Neural progenitor cell (in vitro differentiated cells): Measurements from ENCODE around the gene ITGB5. TPM values are rescaled to one million over a fixed set of nuclear protein-coding genes. Genes with fewer than 3 reads are reported as not detected.

Experiments used
- DNase-seq: peaks from one replicate; pipeline ENCODE4 v3.0.0-alpha.2; 2016; ENCODE audit warnings: low spot score
- H2AFZ ChIP-seq: fragments of 200-600 bp; sonication (generic); replicated peaks from 2 replicates; pipeline ENCODE4 v1.6.1; 2016; ENCODE audit warnings: antibody characterized with exemption
- H3F3A ChIP-seq: fragments of 200-600 bp; sonication (generic); 2 replicates; pipeline ENCODE4 v1.6.1; 2016; ENCODE audit warnings: antibody characterized with exemption, low read depth
- H3K27ac ChIP-seq: fragments of 200-600 bp; sonication (generic); 2 replicates; pipeline ENCODE4 v1.5.1; 2016; ENCODE audit warnings: mild to moderate bottlenecking
- H3K27me3 ChIP-seq: fragments of 200-600 bp; sonication (generic); 2 replicates; pipeline ENCODE4 v1.6.1; 2016; ENCODE audit warnings: mild to moderate bottlenecking, moderate library complexity
- H3K36me3 ChIP-seq: fragments of 200-600 bp; sonication (generic); 2 replicates; pipeline ENCODE4 v1.5.1; 2016
- H3K4me1 ChIP-seq: fragments of 200-600 bp; sonication (generic); 2 replicates; pipeline ENCODE4 v1.6.1; 2016; ENCODE audit warnings: mixed run types
- H3K4me2 ChIP-seq: fragments of 200-600 bp; sonication (generic); 2 replicates; pipeline ENCODE4 v1.6.1; 2016
- H3K4me3 ChIP-seq: fragments of 200-600 bp; sonication (generic); 2 replicates; pipeline ENCODE4 v1.5.1; 2016
- H3K79me2 ChIP-seq: fragments of 200-600 bp; sonication (generic); 2 replicates; pipeline ENCODE4 v1.6.1; 2016; ENCODE audit warnings: low read depth
- H3K9ac ChIP-seq: fragments of 200-600 bp; sonication (generic); 2 replicates; pipeline ENCODE4 v1.6.1; 2016
- H3K9me3 ChIP-seq: fragments of 200-600 bp; sonication (generic); 2 replicates; pipeline ENCODE4 v1.5.1; 2016; ENCODE audit warnings: low read depth
- H4K20me1 ChIP-seq: fragments of 200-600 bp; sonication (generic); 2 replicates; pipeline ENCODE4 v1.6.1; 2016; ENCODE audit warnings: low read depth
- H3K27ac Mint-ChIP-seq: 3 replicates; pipeline ENCODE4 v1.8.0; 2021; ENCODE audit warnings: mixed read lengths
- H3K27me3 Mint-ChIP-seq: 2 replicates; pipeline ENCODE4 v1.8.0; 2022; ENCODE audit warnings: low read depth, mild to moderate bottlenecking, inconsistent platforms, moderate library complexity, mixed read lengths; ENCODE audit not compliant: insufficient read depth
- H3K36me3 Mint-ChIP-seq: 3 replicates; pipeline ENCODE4 v1.8.0; 2021; ENCODE audit warnings: mixed read lengths
- H3K4me1 Mint-ChIP-seq: 3 replicates; pipeline ENCODE4 v1.8.0; 2021; ENCODE audit warnings: mixed read lengths
- H3K4me3 Mint-ChIP-seq: 3 replicates; pipeline ENCODE4 v1.8.0; 2021; ENCODE audit warnings: mild to moderate bottlenecking, moderate library complexity, mixed read lengths
- H3K9me3 Mint-ChIP-seq: 3 replicates; pipeline ENCODE4 v1.8.0; 2020; ENCODE audit warnings: mixed read lengths
- CTCF ChIP-seq: fragments of 200-600 bp; sonication (generic); IDR thresholded peaks from 2 replicates; pipeline ENCODE4 v1.5.1; 2017; ENCODE audit warnings: antibody characterized with exemption, mild to moderate bottlenecking
- EZH2 ChIP-seq: fragments of 200-600 bp; sonication (generic); IDR thresholded peaks from 2 replicates; pipeline ENCODE4 v1.6.1; 2017; ENCODE audit warnings: antibody characterized with exemption, mild to moderate bottlenecking, moderate library complexity
- EZH2phosphoT487 ChIP-seq: fragments of 200-600 bp; sonication (generic); IDR thresholded peaks from 2 replicates; pipeline ENCODE4 v1.6.1; 2017; ENCODE audit warnings: antibody characterized with exemption
- total RNA-seq: library from RNA; depleted of rRNA; stranded (reverse); fragments of >200 nt; gene quantifications from 2 replicates; pipeline ENCODE4 v1.2.3, GENCODE V29; 2015; ENCODE audit warnings: low replicate concordance

The ITGB5 gene
- total RNA-seq, 1 donor from 2014 or later: 55.8 TPM

GRCh38 chr3:124776856-124777255, 110.3 kb downstream of the ITGB5 start:
- TF ChIP-seq EZH2 (no peak), CTCF (no peak), EZH2phosphoT487 (no peak)

GRCh38 chr3:124775877-124776276, 111.3 kb downstream of the ITGB5 start:
- no peak for TF ChIP-seq EZH2phosphoT487
- no peak for TF ChIP-seq CTCF
- TF ChIP-seq EZH2: no peak
- Histone ChIP-seq H3K4me3 (no peak overlapping the region), H3K4me1 (peaks cover 8% of the 10 kb centered on the region), H4K20me1 (no peaks in the 10 kb centered on the region), H3K9me3 (no peaks in the 10 kb centered on the region), H3K36me3 (no peaks in the 10 kb centered on the region), H3K9ac (no peak overlapping the region), H3K79me2 (no peaks in the 10 kb centered on the region), H3K4me2 (no peak overlapping the region), H3K27me3 (no peaks in the 10 kb centered on the region), H2AFZ (no peak overlapping the region), H3K27ac (no peak overlapping the region), H3F3A (no peaks in the 10 kb centered on the region)
- Mint-ChIP-seq H3K36me3 (peaks cover 11% of the 10 kb centered on the region), H3K4me3 (no peak overlapping the region), H3K4me1 (peaks cover 39% of the 10 kb centered on the region), H3K27me3 (peaks cover 2% of the 10 kb centered on the region), H3K9me3 (no peaks in the 10 kb centered on the region), H3K27ac (no peak overlapping the region)
- DNase-seq: peak; percentile 20

More at GRCh38 chr3:124776856-124777255, 110.3 kb downstream of the ITGB5 start:
- H4K20me1 ChIP-seq: peaks cover 8% of the 10 kb centered on the region
- peaks cover 11% of the 10 kb centered on the region for H3K36me3 Mint-ChIP-seq
- no peak overlapping the region for H3K4me3 ChIP-seq
- H3K9me3 Mint-ChIP-seq: no peaks in the 10 kb centered on the region
- H3K4me1 ChIP-seq: peaks cover 8% of the 10 kb centered on the region
- no peak overlapping the region for H3K9ac ChIP-seq
- no peaks in the 10 kb centered on the region for H3K27me3 ChIP-seq
- no peak for DNase-seq
- no peak overlapping the region for H3K27ac Mint-ChIP-seq
- H3K27me3 Mint-ChIP-seq: peaks cover 2% of the 10 kb centered on the region
- no peak overlapping the region for H3K4me2 ChIP-seq
- no peaks in the 10 kb centered on the region for H3K36me3 ChIP-seq
- no peak overlapping the region for H2AFZ ChIP-seq
- H3K4me1 Mint-ChIP-seq: peaks cover 40% of the 10 kb centered on the region
- no peak overlapping the region for H3K27ac ChIP-seq
- H3K4me3 Mint-ChIP-seq: no peak overlapping the region
- no peaks in the 10 kb centered on the region for H3K79me2 ChIP-seq
- no peaks in the 10 kb centered on the region for H3F3A ChIP-seq
- no peaks in the 10 kb centered on the region for H3K9me3 ChIP-seq

GRCh38 chr3:124774841-124775402, 112.2 kb downstream of the ITGB5 start:
- no peak overlapping the region for H3K4me2 ChIP-seq
- no peaks in the 10 kb centered on the region for H3K36me3 ChIP-seq
- H3K27me3 Mint-ChIP-seq: no peaks in the 10 kb centered on the region
- no peak overlapping the region for H2AFZ ChIP-seq
- H3K79me2 ChIP-seq: no peaks in the 10 kb centered on the region
- H3K27ac ChIP-seq: no peak overlapping the region
- no peaks in the 10 kb centered on the region for H3K9me3 ChIP-seq
- no peaks in the 10 kb centered on the region for H4K20me1 ChIP-seq
- H3K4me3 ChIP-seq: no peak overlapping the region
- no peak overlapping the region for H3K4me3 Mint-ChIP-seq
- peak overlapping the region; percentile 7 for H3K27ac Mint-ChIP-seq
- peaks cover 41% of the 10 kb centered on the region for H3K4me1 Mint-ChIP-seq
- peaks cover 15% of the 10 kb centered on the region for H3K4me1 ChIP-seq
- peaks cover 11% of the 10 kb centered on the region for H3K36me3 Mint-ChIP-seq
- DNase-seq: no peak
- no peaks in the 10 kb centered on the region for H3K9me3 Mint-ChIP-seq
- no peaks in the 10 kb centered on the region for H3K27me3 ChIP-seq
- no peaks in the 10 kb centered on the region for H3F3A ChIP-seq
- no peak for TF ChIP-seq CTCF
- no peak for TF ChIP-seq EZH2phosphoT487
- no peak for TF ChIP-seq EZH2
- H3K9ac ChIP-seq: no peak overlapping the region
